ENCODE results near the gene RSRC1. TPM values are rescaled to one million over a fixed set of nuclear protein-coding genes. Genes with fewer than 3 reads are reported as not detected.

The RSRC1 gene
- total RNA-seq, 2 experiments from 2014 or later: 76.3 to 78.1 TPM

- no peak for TF ChIP-seq EZH2phosphoT487 (IDR thresholded peaks at IDR 0.05; ENCODE audit: borderline replicate concordance, low read depth, low read length)
- TF ChIP-seq CTCF (conservative IDR thresholded peaks at IDR 0.05; ENCODE audit: low read length): no peak
- BruUV-seq (replicated peaks): no TSS peak
- Histone ChIP-seq H3K4me1 (ENCODE audit: insufficient read depth, low read length, poor library complexity, severe bottlenecking) (no peaks in the 10 kb centered on the region), H3K9me3 (ENCODE audit: low read length) (no peaks in the 10 kb centered on the region), H3K9me2 (ENCODE audit: insufficient read depth, low read length) (no peaks in the 10 kb centered on the region), H3K79me2 (ENCODE audit: insufficient read depth, low read depth, low read length) (peaks cover 6% of the 10 kb centered on the region; the same call in 1 of the 2 replicates), H2AFZ (ENCODE audit: low read length) (no peak overlapping the region), H3K4me2 (ENCODE audit: low read length) (no peak overlapping the region), H3K36me3 (ENCODE audit: insufficient read depth, low read length) (peaks cover 62% of the 10 kb centered on the region), H3K27ac (ENCODE audit: low read depth, low read length, poor library complexity, severe bottlenecking) (no peak overlapping the region), H4K20me1 (ENCODE audit: insufficient read depth, low read length) (no peaks in the 10 kb centered on the region), H3K4me3 (ENCODE audit: low read depth, low read length, poor library complexity, severe bottlenecking) (no peak overlapping the region)
- POLR2A ChIA-PET: interaction anchor here (0.7 to 1.2 kb wide), 4 partner anchors 22 to 266 kb away, joined by 3 to 4 read pairs (median 3); no protein-coding TSS in a partner anchor
- CTCF ChIA-PET (ENCODE audit: unreplicated experiment): no interaction called here
- intact Hi-C loops (cut with micrococcal nuclease; ENCODE audit: unreplicated experiment): no loop called here
- DNase-seq (ENCODE audit: low spot score): no peak
These were observed 24.5 kb downstream of the RSRC1 start for GRCh38 chr3:158134363-158134762.

GRCh38 chr3:158140396-158140795 lies 30.5 kb downstream of the RSRC1 start:
- H3K27ac ChIP-seq (ENCODE audit: low read depth, low read length, poor library complexity, severe bottlenecking): no peak overlapping the region
- no peaks in the 10 kb centered on the region for H3K79me2 ChIP-seq (ENCODE audit: insufficient read depth, low read depth, low read length)
- no peaks in the 10 kb centered on the region for H3K4me1 ChIP-seq (ENCODE audit: insufficient read depth, low read length, poor library complexity, severe bottlenecking)
- H4K20me1 ChIP-seq (ENCODE audit: insufficient read depth, low read length): no peaks in the 10 kb centered on the region
- intact Hi-C loops (cut with micrococcal nuclease; ENCODE audit: unreplicated experiment): no loop called here
- H3K9me3 ChIP-seq (ENCODE audit: low read length): no peaks in the 10 kb centered on the region
- DNase-seq (ENCODE audit: low spot score): no peak
- H3K36me3 ChIP-seq (ENCODE audit: insufficient read depth, low read length): peaks cover 31% of the 10 kb centered on the region
- POLR2A ChIA-PET: interaction anchor here (0.7 to 1.5 kb wide), 4 partner anchors 13 to 1439 kb away, joined by 3 to 5 read pairs (median 4); no protein-coding TSS in a partner anchor
- BruUV-seq (replicated peaks): no TSS peak
- TF ChIP-seq EZH2phosphoT487 (IDR thresholded peaks at IDR 0.05; ENCODE audit: borderline replicate concordance, low read depth, low read length) (no peak), CTCF (conservative IDR thresholded peaks at IDR 0.05; ENCODE audit: low read length) (no peak)
- CTCF ChIA-PET (ENCODE audit: unreplicated experiment): no interaction called here
- no peak overlapping the region for H3K4me3 ChIP-seq (ENCODE audit: low read depth, low read length, poor library complexity, severe bottlenecking)
- no peak overlapping the region for H2AFZ ChIP-seq (ENCODE audit: low read length)
- no peak overlapping the region for H3K4me2 ChIP-seq (ENCODE audit: low read length)
- no peaks in the 10 kb centered on the region for H3K9me2 ChIP-seq (ENCODE audit: insufficient read depth, low read length)

GRCh38 chr3:158148218-158148617 lies 38.3 kb downstream of the RSRC1 start:
- H3K4me1 ChIP-seq (ENCODE audit: insufficient read depth, low read length, poor library complexity, severe bottlenecking): no peaks in the 10 kb centered on the region
- CTCF ChIA-PET (ENCODE audit: unreplicated experiment): no interaction called here
- no peak overlapping the region for H2AFZ ChIP-seq (ENCODE audit: low read length)
- TF ChIP-seq CTCF (conservative IDR thresholded peaks at IDR 0.05; ENCODE audit: low read length): no peak
- TF ChIP-seq EZH2phosphoT487 (IDR thresholded peaks at IDR 0.05; ENCODE audit: borderline replicate concordance, low read depth, low read length): no peak
- peaks cover 7% of the 10 kb centered on the region for H4K20me1 ChIP-seq (ENCODE audit: insufficient read depth, low read length)
- H3K4me3 ChIP-seq (ENCODE audit: low read depth, low read length, poor library complexity, severe bottlenecking): no peak overlapping the region
- H3K9me2 ChIP-seq (ENCODE audit: insufficient read depth, low read length): no peaks in the 10 kb centered on the region
- POLR2A ChIA-PET: interaction anchor here (0.7 kb wide), 1 partner anchor 15 kb away, joined by 4 read pairs; no protein-coding TSS in a partner anchor
- BruUV-seq (replicated peaks): no TSS peak
- H3K36me3 ChIP-seq (ENCODE audit: insufficient read depth, low read length): peaks cover 13% of the 10 kb centered on the region
- intact Hi-C loops (cut with micrococcal nuclease; ENCODE audit: unreplicated experiment): no loop called here
- H3K27ac ChIP-seq (ENCODE audit: low read depth, low read length, poor library complexity, severe bottlenecking): no peak overlapping the region
- H3K9me3 ChIP-seq (ENCODE audit: low read length): no peaks in the 10 kb centered on the region
- no peak overlapping the region for H3K4me2 ChIP-seq (ENCODE audit: low read length)
- DNase-seq (ENCODE audit: low spot score): no peak
- no peaks in the 10 kb centered on the region for H3K79me2 ChIP-seq (ENCODE audit: insufficient read depth, low read depth, low read length)
